Left lobe of liver (tissue), 2 donors: ENCODE results near the gene MEX3C. TPM values are rescaled to one million over a fixed set of nuclear protein-coding genes. Genes with fewer than 3 reads are reported as not detected.

Experiments
- ATAC-seq: fragments of 200-7000 bp; cut with Tn5 transposase; one replicate; pipeline ENCODE4 v1.9.1; 2020; ENCODE audit warnings: mild to moderate bottlenecking, moderate library complexity
- DNase-seq: peaks from one replicate; pipeline ENCODE4 v3.0.0-alpha.2; 2020; ENCODE audit warnings: low spot score
- total RNA-seq: library from RNA; stranded (reverse); gene quantifications from one replicate; pipeline ENCODE4 v1.2.1, GENCODE V29; 2021
- donor health status: DM: no; HTN: no; CAD: no; lungs with moderate emphysema.
- donor health status: DM: no; HTN: yes; CAD: no.

MEX3C gene
- total RNA-seq, 1 donor from 2014 or later, result 6.6 TPM

GRCh38 chr18:51157215-51157614 is 40.3 kb downstream of the MEX3C start:
- ATAC-seq (no peak), DNase-seq (no peak)

- DNase-seq, result no peak
- no peak for ATAC-seq
These were observed 42.9 kb downstream of the MEX3C start for GRCh38 chr18:51154431-51155063.

- ATAC-seq (no peak), DNase-seq (no peak)
These were observed 43.7 kb downstream of the MEX3C start for GRCh38 chr18:51153659-51154371.

- no peak for ATAC-seq
These were observed 45.6 kb downstream of the MEX3C start for GRCh38 chr18:51151568-51152511.

GRCh38 chr18:51151185-51151567 is 46.3 kb downstream of the MEX3C start:
- DNase-seq (no peak), ATAC-seq (no peak)

More at GRCh38 chr18:51151568-51152511, 45.6 kb downstream of the MEX3C start:
- no peak for DNase-seq

- peak; percentile 78 for DNase-seq
- peak; percentile 98 for ATAC-seq
These were observed 47.3 kb downstream of the MEX3C start for GRCh38 chr18:51150113-51150700.

- no peak for DNase-seq
- no peak for ATAC-seq
These were observed 47.8 kb downstream of the MEX3C start for GRCh38 chr18:51149670-51150069.

- no peak for DNase-seq
These were observed 50.6 kb downstream of the MEX3C start for GRCh38 chr18:51146909-51147308.

GRCh38 chr18:51138936-51139335 is 58.5 kb downstream of the MEX3C start:
- ATAC-seq, result no peak
- DNase-seq, result no peak

More at GRCh38 chr18:51146909-51147308, 50.6 kb downstream of the MEX3C start:
- ATAC-seq, result no peak

GRCh38 chr18:51137891-51138290 is 59.6 kb downstream of the MEX3C start:
- no peak for ATAC-seq
- DNase-seq, result no peak

GRCh38 chr18:51137026-51137729 is 60.3 kb downstream of the MEX3C start:
- DNase-seq, result no peak
- ATAC-seq, result no peak

GRCh38 chr18:51135795-51136194 is 61.7 kb downstream of the MEX3C start:
- DNase-seq (no peak), ATAC-seq (no peak)

- DNase-seq (no peak), ATAC-seq (no peak)
These were observed 62.1 kb downstream of the MEX3C start for GRCh38 chr18:51135364-51135763.

- no peak for DNase-seq
- ATAC-seq, result no peak
These were observed 62.8 kb downstream of the MEX3C start for GRCh38 chr18:51134721-51135120.

- peak; percentile 93 for ATAC-seq
- DNase-seq, result peak; percentile 94
These were observed 63.8 kb downstream of the MEX3C start for GRCh38 chr18:51133580-51134160.

GRCh38 chr18:51132256-51132935 is 65.1 kb downstream of the MEX3C start:
- ATAC-seq, result peak; percentile 34
- DNase-seq, result no peak

- ATAC-seq (no peak), DNase-seq (no peak)
These were observed 68.9 kb downstream of the MEX3C start for GRCh38 chr18:51128533-51128932.

GRCh38 chr18:51127664-51128063 is 69.8 kb downstream of the MEX3C start:
- DNase-seq (no peak), ATAC-seq (no peak)

- DNase-seq, result no peak
- no peak for ATAC-seq
These were observed 71.5 kb downstream of the MEX3C start for GRCh38 chr18:51125976-51126375.
